GM19328 (cell line): Measurements from ENCODE around the gene IGF2BP2.

ENCODE experiments used
- ATAC-seq: cut with Tn5 transposase; IDR thresholded peaks from one replicate; pipeline ENCODE4 v1.9.1; 2021; ENCODE audit warnings: mild to moderate bottlenecking, moderate library complexity; ENCODE audit not compliant: unreplicated experiment

IGF2BP2 gene

DNA sequence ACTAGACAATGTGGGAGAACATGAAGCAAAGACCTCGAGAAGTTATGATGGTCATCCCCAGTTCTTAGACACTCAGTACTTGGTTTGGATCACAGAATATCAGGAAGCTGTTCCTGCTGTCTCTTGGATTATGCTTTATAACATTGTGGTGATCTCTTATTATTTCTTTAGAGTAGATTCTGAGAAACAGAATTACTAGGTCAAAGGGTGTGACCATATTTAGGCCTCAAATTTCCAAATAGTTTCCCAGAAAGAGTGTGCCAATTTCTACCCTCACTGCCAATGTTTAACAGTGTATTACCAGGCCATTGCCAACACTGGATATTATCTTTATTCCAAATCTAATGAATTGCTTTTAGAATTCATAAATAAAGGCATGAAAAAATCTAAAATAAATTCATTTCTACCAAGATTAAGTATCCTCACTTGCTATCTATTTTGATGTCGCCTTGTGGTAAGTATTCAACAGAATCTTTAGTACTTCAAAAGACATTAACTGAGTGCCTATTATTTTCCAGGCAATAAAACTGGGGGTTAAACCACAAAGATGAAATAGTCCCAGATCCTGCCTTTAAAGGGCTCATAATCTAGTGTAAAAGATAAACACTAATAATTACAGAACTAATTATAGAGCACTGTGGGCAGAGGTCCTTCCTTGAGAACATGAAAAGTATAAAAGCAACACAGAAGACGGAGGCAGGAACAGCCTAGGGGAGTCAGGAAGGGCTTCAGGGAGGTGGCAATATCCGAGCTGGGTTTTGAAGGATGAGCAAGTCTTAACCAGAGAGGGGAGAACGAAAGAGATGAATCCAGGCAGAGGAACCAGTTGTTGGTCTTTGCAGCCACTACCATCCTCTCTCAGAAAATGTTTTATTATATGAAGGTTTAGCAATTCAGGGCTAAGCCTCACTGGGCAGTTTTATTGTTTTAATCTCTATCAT, 86.8 kb downstream of the IGF2BP2 start:
- ATAC-seq = no peak

DNA sequence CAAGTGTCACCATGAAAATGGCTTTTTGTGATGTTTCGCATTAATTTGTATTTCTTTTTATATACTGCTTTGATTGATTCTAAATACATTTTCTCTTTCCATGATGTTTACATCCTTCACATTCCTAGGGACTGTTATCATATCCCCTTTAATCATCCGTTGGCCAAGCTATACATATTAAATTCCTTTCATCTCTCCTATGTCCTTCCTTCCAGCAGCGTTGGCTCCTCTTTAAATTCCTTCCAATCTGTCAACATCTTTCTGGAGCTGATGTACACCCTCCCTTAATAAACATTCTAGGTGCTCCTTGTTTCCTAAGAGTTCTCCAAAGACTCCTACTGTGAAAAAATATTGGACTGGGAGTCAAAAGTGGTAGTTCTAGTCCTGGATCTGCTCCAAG, 87.8 kb downstream of the IGF2BP2 start:
- no peak for ATAC-seq

DNA sequence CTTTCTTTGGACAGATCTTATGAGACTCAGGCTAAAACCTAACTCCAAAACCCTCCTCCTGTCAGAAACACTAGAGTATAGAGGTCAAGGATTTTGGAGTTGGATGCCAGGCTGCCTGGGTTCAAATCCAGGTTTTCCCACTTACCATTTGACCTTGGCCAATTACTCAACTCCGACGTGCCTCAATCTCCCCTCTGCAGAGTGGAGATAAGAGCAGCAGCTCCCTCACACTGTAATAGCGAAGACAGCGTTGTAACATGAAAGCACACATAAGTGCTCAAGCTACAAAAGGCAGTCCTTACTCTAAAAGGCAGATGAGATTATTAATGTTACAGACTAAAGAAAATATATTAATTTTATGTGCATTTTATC, 90.1 kb downstream of the IGF2BP2 start:
- no peak for ATAC-seq

DNA sequence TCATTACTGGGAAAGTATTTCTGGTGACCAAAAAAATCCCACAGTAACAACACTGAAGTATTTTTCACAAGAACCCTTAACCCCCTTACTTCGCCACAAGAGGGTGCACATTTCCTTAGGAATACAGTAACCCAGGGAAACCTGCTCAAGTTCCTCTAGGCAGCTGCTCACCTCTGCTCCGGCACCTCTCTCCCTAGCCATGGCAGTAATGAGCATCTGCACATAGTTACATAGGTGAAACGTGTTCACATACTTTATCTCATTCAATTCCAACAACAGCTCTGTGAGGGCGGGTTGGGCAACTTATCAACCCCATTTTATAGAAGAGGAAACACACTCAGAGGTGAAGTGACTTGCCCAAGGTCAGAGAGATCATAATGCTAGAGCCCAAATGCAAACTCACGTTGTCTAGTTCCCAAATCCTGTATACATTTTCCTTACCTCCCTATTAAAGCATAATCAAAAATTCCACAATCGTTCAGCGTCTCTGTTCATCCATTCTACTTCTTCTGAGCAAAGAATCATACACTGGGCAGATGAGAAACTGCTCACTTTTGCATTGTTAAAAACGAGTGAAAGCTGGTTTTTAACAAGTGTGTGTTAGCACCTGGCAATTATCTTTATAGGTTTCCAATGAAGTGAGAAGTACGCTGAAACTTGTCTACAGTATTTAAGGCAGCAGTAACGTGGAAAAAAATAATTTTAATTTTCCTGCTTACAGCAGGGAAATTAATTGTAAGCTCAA, 90.7 kb downstream of the IGF2BP2 start:
- ATAC-seq = no peak

DNA sequence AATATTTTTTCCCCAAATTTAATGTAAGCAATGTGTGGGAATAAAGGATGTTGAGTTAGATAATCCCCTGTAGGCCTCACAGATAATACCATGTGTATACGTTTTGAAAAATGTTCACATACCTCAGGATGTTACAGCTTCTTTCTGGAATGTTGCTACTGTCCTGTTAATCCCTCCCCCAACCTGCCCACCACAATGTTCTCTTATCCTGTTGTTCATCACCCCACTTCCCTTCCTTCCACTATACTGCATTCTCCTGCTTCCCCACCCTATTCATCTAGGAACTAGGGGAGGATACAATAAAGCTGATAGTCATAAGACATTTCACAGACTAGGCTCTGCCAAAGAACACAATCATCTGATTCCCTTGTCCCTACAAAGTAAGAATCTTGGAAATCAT, 92.1 kb downstream of the IGF2BP2 start:
- ATAC-seq = no peak

DNA sequence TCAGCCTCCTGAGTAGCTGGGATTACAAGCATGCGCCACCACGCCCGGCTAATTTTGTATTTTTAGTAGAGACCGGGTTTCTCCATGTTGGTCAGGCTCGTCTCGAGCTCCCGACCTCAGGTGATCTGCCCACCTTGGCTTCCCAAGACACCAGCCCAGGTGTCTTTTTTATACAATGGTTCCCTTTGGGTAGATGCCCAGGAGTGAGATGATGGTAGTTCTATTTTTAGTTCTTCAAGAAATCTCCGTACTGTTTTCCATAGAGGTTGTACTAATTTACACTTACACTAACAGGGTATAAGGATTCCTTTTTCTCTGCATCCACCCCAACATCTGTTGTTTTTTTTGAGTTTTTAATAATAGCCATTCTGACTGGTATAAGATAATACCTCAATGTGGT, 94.3 kb downstream of the IGF2BP2 start:
- no peak for ATAC-seq

DNA sequence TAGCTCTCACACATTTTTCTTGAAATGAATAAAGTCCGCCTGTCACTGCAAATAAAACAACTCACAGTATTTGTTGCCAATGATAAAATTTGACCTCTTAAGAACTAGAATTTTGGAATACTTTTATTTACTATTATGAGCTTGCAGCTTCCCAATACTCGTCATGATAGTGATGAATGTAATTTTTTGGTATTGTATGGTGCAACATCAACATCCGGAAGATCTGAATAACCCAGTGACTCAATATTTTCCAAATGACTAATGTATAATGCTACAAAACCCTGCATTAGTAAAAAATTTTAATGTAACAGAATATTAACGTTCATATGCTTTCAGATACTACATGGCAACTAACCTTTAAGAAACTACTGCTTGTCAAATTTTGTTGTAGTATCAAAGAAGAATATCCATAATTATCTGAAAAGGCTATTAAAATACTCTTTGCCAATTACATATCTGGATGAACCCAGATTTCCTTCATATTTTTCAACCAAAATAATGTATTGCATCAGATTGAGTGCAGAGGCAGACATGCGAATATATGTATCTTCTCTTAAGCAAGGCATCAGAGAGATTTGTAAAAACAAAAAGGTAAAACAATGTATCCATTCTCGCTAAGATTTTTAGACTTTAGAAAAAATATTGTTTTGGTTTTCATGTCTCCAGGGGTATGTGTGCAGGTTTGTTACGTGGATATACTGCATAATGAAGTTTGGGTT, 95.3 kb downstream of the IGF2BP2 start:
- ATAC-seq = no peak

DNA sequence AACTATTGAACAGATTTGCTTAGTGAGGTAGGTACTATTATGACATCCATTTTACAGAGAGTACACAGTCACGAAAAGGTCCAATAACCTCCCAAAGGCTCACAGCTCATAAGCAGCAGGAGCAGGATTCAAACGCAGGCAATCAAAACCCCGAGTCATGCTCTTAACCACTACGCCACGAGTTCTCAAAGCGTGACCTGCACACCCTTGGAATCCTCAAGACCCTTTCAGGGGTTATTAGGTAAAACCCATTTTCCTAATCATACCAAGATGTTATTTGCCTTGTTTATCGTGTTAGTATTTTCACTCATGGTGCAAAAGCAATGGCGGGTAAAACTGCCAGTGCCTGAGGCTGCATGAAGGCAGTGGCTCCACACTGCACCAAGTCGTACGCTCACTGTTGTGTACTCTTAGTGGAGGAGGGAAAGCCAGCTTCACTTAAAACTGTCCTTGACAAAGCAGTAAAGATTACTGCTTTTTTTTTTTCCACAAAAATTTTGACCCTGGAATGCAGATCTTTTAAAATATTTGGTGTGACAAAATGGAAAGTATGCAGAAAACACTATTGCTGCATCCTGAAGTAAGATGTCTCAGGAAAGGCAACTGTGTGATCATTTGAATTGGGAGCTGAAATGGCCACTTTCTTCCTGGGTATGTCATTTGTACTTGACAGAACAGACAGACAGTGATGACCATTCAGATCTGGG, 96.1 kb downstream of the IGF2BP2 start:
- ATAC-seq = no peak

DNA sequence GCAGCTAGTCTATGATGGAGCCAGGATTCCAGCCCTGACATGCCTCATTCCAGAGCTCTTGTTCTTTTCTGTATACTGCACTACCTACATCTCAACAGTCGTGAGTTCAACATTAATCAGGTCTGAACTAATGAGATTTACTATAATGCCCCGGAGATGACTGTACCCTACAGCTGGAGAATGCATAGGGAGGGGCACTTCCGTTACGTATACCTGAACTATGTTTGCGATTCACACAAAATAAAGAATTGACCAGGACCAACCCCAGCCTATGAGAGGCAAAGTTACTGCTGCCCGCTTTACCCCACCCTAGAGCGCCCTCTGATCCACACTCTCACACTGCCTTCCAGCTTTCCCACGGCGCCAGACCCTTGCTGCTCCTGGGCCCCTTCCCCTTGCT, 97.0 kb downstream of the IGF2BP2 start:
- ATAC-seq = no peak

DNA sequence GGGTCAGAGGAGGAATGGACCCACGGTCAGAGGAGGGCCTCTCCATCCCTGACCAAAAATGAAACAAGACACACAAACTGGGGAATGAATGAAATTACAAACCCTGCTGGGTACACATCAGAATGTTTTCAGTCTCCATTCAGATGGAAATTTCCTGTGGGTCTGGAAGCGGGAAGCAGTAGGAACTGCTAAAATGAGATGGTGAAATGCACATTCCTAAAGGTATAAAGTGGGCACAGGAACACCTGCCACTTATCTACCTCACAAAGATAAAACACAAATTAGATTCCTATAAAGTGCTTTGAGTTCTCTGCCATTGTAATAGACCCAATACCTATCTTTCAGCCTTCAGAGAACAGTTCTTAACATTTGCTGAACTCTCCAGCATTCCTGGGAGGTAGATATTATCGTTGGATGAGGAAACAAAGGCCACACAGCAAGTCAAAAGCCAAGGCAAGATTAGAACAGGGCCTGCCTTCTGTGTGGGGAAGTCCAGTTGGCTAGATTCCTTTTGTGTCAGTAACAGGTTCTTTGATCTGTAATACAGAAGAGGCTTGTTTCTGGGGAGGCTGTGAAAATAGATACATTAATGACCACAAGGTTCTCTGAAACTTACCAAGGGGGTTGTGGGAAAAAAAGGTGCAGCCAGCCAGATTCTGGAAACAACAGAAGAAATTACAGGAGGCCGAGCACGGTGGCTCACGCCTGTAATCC, 98.4 kb downstream of the IGF2BP2 start:
- no peak for ATAC-seq

DNA sequence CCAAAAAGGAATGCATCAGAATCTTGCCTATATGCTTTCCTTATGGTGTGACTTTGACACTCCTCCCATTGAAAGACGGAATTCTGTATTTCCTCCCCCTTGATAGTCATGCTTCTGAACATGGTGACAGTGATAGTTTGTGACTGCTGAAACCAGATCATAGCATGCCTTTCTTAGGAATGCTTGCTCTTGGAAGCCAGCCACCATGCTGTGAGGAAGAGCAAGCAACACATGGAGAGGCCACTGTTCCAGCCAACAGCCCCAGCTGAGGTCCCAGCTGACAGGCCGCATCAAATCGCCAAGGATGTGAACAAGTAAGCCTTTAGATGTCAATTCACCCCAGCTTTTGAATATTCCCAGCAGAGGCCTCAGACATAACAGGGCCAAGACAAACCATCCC, 100.1 kb downstream of the IGF2BP2 start:
- ATAC-seq = no peak

DNA sequence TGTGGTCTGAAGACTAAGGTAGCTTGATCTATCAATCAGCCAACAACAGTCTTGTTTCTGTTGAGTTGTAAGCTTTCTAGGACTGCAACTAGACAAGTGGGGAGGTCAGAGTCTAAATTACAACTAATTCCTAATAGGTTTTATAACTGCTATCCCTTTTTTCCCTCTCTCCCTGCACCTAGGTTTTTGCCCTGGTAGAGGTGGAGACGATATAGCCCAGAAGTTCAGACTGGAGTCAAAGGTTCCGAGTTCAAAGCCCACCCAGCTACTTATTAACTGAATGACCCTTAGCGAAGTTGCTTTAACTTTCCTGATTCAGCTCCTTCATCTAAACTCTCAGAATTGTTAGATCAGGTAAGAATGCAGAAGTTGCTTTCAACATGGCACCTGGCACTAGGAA, 100.6 kb downstream of the IGF2BP2 start:
- ATAC-seq = no peak

DNA sequence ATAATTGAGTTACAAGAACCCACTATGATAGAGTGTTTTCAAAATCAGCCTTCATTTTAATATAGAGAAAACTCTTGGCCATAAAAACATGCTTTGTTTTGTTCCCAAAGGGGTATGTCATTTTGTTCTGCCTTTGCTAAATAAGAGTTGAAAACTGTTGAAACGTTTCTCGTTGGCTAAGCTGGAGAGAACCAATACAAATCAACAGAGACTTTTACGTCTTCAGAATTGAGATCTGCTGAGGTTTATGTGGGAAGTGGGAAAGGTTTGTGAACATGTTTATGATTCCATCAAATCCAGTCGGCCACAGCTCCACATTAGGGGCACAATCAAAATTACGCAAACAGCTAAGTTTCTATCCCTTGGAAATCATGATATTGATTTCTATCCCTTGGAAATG, 102.0 kb downstream of the IGF2BP2 start:
- no peak for ATAC-seq

DNA sequence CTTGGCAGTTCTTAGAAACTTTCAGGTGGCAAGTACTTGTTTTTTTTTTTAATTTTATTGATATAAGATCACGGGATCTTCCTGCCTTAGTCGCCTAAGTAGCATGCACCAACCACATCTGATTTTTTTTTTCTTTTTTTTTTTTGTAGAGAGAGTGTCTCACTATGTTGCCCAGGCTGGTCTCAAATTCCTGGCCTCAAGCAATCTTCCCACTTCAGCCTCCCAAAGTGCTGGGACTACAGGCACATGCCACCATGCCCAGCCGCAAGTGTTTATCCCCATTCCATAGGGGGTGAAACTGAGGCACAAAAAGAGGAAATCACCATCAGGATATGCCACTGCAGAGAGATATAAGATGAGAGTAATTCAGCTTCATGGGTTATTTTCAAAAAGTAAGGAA, 102.9 kb downstream of the IGF2BP2 start:
- no peak for ATAC-seq

DNA sequence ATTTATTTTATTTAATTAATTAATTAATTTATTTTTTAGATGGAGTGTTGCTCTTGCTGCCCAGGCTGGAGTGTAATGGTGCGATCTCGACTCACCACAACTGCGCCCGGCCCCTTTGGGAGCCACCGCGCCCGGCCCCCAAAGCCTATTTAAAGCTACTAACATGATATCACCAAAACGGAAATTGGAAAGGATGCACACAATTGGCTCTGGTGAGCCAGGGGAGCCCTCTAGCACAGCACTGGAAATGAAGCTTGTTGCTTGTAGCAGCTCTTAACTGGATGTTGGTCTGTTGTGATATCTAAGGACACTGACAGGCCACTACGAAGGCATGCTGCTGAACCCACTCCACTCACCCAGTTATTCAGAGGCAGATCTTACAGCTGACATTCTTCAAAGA, 104.5 kb downstream of the IGF2BP2 start:
- ATAC-seq = no peak

DNA sequence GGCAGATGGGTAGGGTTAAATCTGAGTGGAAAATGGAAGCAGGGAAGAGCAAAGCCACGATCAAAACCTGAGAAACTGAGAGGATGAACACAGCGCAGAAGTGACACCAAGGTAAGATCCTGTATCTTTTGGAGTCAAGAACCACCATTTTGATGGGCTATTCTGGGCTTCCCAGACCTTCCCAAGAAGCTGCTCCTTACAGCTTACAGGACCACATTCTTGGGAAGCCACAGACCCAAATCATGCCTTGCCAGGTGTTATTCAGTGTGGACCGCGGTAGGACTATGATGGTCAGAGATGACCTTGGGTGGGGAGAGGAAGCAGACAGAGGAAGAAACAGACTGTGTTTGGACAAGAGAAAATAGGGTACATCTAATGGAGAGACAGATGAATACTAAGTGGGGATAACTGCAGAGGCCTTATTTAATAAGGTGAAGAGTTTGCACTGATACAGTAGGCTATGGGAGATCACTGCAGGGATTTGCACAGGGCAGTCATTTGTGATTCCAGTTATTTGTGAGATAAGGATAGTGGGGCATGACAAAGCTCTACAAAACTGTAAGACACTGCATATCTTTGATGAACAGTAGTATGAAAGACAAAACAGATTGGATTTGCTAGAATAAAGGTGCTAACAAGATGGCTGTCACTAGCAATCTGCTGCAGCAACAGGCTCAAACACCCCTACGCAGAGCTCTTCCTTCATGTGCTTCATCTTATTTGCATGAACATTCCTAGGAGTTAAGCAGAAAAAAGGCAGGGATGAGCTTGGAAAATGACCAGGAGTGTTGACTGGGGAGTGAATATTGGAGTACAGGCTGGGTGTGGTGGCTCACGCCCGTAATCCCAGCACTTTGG, 105.9 kb downstream of the IGF2BP2 start:
- no peak for ATAC-seq

DNA sequence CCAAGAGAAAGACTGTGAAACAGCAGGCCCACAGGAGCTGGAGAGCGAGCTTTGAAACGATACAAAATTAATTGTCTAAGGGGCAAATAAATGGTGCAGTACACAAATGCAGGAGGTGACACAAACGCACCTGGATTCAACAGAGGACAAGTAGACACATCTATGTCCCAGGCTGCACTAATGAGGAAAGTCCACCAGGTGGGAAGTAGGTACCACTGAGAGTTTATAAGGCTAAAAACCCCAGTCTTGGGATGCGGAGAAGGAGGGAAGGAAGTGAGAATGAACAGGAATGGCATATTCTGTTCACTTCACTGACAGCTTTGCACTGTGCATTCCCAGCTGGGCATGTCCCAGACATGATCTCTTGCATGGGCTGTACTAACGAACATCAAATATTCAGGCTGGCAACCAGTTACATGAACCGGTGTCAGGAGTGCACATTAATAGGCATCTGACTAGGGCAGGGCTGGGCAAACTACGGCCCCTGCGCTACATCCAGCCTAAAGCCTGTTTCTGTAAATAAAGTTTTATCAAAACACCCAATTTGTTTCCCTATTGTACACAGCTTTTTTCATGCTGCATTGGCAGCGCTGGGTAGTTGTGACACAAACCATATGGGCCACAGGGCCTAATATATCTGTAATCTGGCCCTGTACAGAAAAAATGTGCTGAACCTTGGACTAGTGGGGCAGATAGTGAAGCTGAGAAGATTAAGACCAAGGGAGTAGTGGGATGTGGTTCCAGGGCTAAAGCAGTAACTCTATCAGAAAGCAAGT, 107.0 kb downstream of the IGF2BP2 start:
- no peak for ATAC-seq

DNA sequence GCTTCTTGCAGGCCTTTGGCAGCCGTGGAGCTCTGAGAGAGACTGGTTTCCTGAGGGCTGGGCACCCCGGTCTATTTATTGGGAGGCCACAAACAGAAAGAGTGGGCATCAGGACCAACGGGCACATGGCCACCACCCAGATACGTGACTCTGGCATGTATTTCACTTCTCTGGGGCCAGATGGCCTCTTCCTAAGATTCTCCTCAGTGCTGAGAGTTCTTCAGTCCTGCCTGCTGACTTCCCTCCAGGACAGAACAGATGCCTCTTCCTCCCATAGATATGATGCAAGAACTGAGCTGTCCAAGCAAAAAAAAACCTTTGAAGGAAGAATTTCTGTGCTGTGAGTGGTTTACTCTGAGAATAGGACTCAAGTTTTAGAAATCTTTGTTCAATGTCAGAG, 107.7 kb downstream of the IGF2BP2 start:
- ATAC-seq = no peak
